ENCODE data around the gene FMNL2.

FMNL2 gene

GRCh38 chr2:152534460-152535135 lies 199.6 kb downstream of the FMNL2 start:
- DNase-seq = no peak

- no peak for DNase-seq
Observed at GRCh38 chr2:152537081-152537651, 202.2 kb downstream of the FMNL2 start.

GRCh38 chr2:152539424-152539823 lies 204.4 kb downstream of the FMNL2 start:
- no peak for DNase-seq

GRCh38 chr2:152541712-152542111 lies 206.7 kb downstream of the FMNL2 start:
- DNase-seq = no peak

- DNase-seq = no peak
Observed at GRCh38 chr2:152542337-152542994, 207.5 kb downstream of the FMNL2 start.

- no peak for DNase-seq
Observed at GRCh38 chr2:152542995-152543481, 208.1 kb downstream of the FMNL2 start.

- no peak for DNase-seq
Observed at GRCh38 chr2:152543717-152544116, 208.7 kb downstream of the FMNL2 start.

GRCh38 chr2:152544638-152545037 lies 209.7 kb downstream of the FMNL2 start:
- no peak for DNase-seq

GRCh38 chr2:152546230-152546837 lies 211.4 kb downstream of the FMNL2 start:
- no peak for DNase-seq

GRCh38 chr2:152548111-152548875 lies 213.3 kb downstream of the FMNL2 start:
- no peak for DNase-seq

GRCh38 chr2:152548996-152549395 lies 214.0 kb downstream of the FMNL2 start:
- DNase-seq = no peak

- no peak for DNase-seq
Observed at GRCh38 chr2:152549423-152549822, 214.4 kb downstream of the FMNL2 start.

- DNase-seq = no peak
Observed at GRCh38 chr2:152550386-152550785, 215.4 kb downstream of the FMNL2 start.

- no peak for DNase-seq
Observed at GRCh38 chr2:152552888-152553287, 217.9 kb downstream of the FMNL2 start.

- DNase-seq = no peak
Observed at GRCh38 chr2:152553518-152553917, 218.5 kb downstream of the FMNL2 start.

GRCh38 chr2:152555048-152555447 lies 220.1 kb downstream of the FMNL2 start:
- no peak for DNase-seq

GRCh38 chr2:152556506-152556905 lies 221.5 kb downstream of the FMNL2 start:
- DNase-seq = no peak

- no peak for DNase-seq
Observed at GRCh38 chr2:152557273-152557888, 222.4 kb downstream of the FMNL2 start.

- DNase-seq = no peak
Observed at GRCh38 chr2:152558158-152558984, 223.4 kb downstream of the FMNL2 start.

- DNase-seq = no peak
Observed at GRCh38 chr2:152559008-152559407, 224.0 kb downstream of the FMNL2 start.

- DNase-seq = no peak
Observed at GRCh38 chr2:152560166-152560565, 225.2 kb downstream of the FMNL2 start.

All from cerebellar nuclear complex (tissue), 1 donor.